SK-N-SH treated with all-trans-retinoic acid at 6 μM for 48 hours (cell line): ENCODE measurements around the gene GPBP1.

Source experiments
- ARNTL ChIP-seq: fragments of 450-650 bp; formaldehyde crosslinking; IDR thresholded peaks from 2 replicates; pipeline ENCODE4 v1.5.0; 2020; ENCODE audit warnings: low read depth, mild to moderate bottlenecking, moderate library complexity, borderline replicate concordance
- ESRRG ChIP-seq: fragments of 250-450 bp; sonication (Bioruptor Pico); IDR thresholded peaks from 2 replicates; pipeline ENCODE4 v1.6.1; 2021; ENCODE audit warnings: mild to moderate bottlenecking
- ISL1 ChIP-seq: fragments of 250-450 bp; sonication (Bioruptor Pico); IDR thresholded peaks from 2 replicates; pipeline ENCODE4 v2.1.2; 2022; ENCODE audit warnings: mild to moderate bottlenecking, moderate library complexity
- OSR1 ChIP-seq: fragments of 250-450 bp; sonication (Bioruptor Pico); IDR thresholded peaks from 2 replicates; pipeline ENCODE4 v1.8.0; 2022; ENCODE audit warnings: moderate library complexity, mild to moderate bottlenecking, inconsistent platforms
- RARB ChIP-seq: fragments of 250-450 bp; sonication (Bioruptor Pico); IDR thresholded peaks from 2 replicates; pipeline ENCODE4 v1.8.0; 2021; ENCODE audit warnings: mild to moderate bottlenecking, moderate library complexity
- SNAI2 ChIP-seq: fragments of 250-450 bp; sonication (Bioruptor Pico); IDR thresholded peaks from 2 replicates; pipeline ENCODE4 v1.5.0; 2020; ENCODE audit warnings: mild to moderate bottlenecking, moderate library complexity
- TCF4 ChIP-seq: fragments of 250-450 bp; sonication (Bioruptor Pico); IDR thresholded peaks from 2 replicates; pipeline ENCODE4 v1.8.0; 2021; ENCODE audit warnings: mild to moderate bottlenecking, moderate library complexity, borderline replicate concordance
- ZFP3 ChIP-seq: fragments of 250-450 bp; sonication (Bioruptor Pico); IDR thresholded peaks from 2 replicates; pipeline ENCODE4 v1.5.0; 2020; ENCODE audit warnings: mild to moderate bottlenecking, moderate library complexity
- ZFP30 ChIP-seq: fragments of 450-650 bp; formaldehyde crosslinking; IDR thresholded peaks from 2 replicates; pipeline ENCODE4 v1.5.0; 2022; ENCODE audit warnings: mild to moderate bottlenecking, moderate library complexity
- ZNF565 ChIP-seq: fragments of 450-650 bp; formaldehyde crosslinking; conservative IDR thresholded peaks from 2 replicates; pipeline ENCODE4 v1.5.0; 2020; ENCODE audit warnings: low read depth, mild to moderate bottlenecking, moderate library complexity
- ZNF70 ChIP-seq: fragments of 450-650 bp; formaldehyde crosslinking; IDR thresholded peaks from 2 replicates; pipeline ENCODE4 v1.5.0; 2020; ENCODE audit warnings: mild to moderate bottlenecking, moderate library complexity
- TF ChIP-seq, protein P1 (sequence below): fragments of 250-450 bp; sonication (Bioruptor Pico); IDR thresholded peaks from 2 replicates; pipeline ENCODE4 v1.8.0; 2020; ENCODE audit warnings: mild to moderate bottlenecking, moderate library complexity, borderline replicate concordance
- TF ChIP-seq, protein P2 (sequence below): fragments of 250-450 bp; sonication (Bioruptor Pico); IDR thresholded peaks from 2 replicates; pipeline ENCODE4 v1.5.1; 2020; ENCODE audit warnings: low read depth, mild to moderate bottlenecking, moderate library complexity
- TF ChIP-seq, protein P3 (sequence below): fragments of 250-450 bp; sonication (Bioruptor Pico); IDR thresholded peaks from 2 replicates; pipeline ENCODE4 v1.5.0; 2020; ENCODE audit warnings: mild to moderate bottlenecking, moderate library complexity

DNA sequence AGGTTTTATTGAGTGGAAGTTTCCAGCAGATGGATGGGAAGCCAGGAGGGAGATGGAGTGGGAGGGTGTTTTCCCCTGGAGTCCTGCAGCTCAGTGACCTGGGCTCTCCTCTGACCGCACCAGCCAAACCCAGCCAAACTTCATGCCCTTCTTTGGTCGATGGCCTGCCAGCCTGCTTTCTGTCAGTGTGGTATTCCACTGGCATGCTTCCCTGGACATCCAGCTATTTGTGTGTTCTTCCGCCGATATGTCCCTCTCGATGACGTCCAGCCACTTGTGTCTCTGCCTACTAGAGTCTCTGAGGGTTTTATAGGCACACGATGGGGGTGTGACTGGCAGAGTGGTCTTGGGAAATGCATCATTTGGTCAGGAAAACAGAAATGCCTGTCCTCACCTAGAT lies 33.8 kb downstream of the GPBP1 start:
- TF ChIP-seq, protein P1, sequence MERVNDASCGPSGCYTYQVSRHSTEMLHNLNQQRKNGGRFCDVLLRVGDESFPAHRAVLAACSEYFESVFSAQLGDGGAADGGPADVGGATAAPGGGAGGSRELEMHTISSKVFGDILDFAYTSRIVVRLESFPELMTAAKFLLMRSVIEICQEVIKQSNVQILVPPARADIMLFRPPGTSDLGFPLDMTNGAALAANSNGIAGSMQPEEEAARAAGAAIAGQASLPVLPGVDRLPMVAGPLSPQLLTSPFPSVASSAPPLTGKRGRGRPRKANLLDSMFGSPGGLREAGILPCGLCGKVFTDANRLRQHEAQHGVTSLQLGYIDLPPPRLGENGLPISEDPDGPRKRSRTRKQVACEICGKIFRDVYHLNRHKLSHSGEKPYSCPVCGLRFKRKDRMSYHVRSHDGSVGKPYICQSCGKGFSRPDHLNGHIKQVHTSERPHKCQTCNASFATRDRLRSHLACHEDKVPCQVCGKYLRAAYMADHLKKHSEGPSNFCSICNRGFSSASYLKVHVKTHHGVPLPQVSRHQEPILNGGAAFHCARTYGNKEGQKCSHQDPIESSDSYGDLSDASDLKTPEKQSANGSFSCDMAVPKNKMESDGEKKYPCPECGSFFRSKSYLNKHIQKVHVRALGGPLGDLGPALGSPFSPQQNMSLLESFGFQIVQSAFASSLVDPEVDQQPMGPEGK (CRISPR knock-in tag) = no peak
- TF ChIP-seq, protein P2, sequence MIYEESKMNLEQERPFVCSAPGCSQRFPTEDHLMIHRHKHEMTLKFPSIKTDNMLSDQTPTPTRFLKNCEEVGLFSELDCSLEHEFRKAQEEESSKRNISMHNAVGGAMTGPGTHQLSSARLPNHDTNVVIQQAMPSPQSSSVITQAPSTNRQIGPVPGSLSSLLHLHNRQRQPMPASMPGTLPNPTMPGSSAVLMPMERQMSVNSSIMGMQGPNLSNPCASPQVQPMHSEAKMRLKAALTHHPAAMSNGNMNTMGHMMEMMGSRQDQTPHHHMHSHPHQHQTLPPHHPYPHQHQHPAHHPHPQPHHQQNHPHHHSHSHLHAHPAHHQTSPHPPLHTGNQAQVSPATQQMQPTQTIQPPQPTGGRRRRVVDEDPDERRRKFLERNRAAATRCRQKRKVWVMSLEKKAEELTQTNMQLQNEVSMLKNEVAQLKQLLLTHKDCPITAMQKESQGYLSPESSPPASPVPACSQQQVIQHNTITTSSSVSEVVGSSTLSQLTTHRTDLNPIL (CRISPR knock-in tag) = no peak
- no peak for TF ChIP-seq RARB
- no peak for TF ChIP-seq ISL1
- TF ChIP-seq ZFP3 (CRISPR knock-in tag) = no peak
- TF ChIP-seq, protein P3, sequence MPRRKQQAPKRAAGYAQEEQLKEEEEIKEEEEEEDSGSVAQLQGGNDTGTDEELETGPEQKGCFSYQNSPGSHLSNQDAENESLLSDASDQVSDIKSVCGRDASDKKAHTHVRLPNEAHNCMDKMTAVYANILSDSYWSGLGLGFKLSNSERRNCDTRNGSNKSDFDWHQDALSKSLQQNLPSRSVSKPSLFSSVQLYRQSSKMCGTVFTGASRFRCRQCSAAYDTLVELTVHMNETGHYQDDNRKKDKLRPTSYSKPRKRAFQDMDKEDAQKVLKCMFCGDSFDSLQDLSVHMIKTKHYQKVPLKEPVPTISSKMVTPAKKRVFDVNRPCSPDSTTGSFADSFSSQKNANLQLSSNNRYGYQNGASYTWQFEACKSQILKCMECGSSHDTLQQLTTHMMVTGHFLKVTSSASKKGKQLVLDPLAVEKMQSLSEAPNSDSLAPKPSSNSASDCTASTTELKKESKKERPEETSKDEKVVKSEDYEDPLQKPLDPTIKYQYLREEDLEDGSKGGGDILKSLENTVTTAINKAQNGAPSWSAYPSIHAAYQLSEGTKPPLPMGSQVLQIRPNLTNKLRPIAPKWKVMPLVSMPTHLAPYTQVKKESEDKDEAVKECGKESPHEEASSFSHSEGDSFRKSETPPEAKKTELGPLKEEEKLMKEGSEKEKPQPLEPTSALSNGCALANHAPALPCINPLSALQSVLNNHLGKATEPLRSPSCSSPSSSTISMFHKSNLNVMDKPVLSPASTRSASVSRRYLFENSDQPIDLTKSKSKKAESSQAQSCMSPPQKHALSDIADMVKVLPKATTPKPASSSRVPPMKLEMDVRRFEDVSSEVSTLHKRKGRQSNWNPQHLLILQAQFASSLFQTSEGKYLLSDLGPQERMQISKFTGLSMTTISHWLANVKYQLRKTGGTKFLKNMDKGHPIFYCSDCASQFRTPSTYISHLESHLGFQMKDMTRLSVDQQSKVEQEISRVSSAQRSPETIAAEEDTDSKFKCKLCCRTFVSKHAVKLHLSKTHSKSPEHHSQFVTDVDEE (CRISPR knock-in tag) = no peak
- no peak for TF ChIP-seq ARNTL (CRISPR knock-in tag)
- TF ChIP-seq SNAI2 (CRISPR knock-in tag) = no peak
- TF ChIP-seq ESRRG (CRISPR knock-in tag) = no peak
- TF ChIP-seq ZNF70 (CRISPR knock-in tag) = no peak
- TF ChIP-seq OSR1 (CRISPR knock-in tag) = no peak
- TF ChIP-seq ZFP30 (CRISPR knock-in tag) = no peak
- TF ChIP-seq TCF4 (CRISPR knock-in tag) = no peak
- no peak for TF ChIP-seq ZNF565
